Measurements from ENCODE around the gene UTP14C. TPM values are rescaled to one million over a fixed set of nuclear protein-coding genes. Genes with fewer than 3 reads are reported as not detected.

The UTP14C gene
- total and polyA plus RNA-seq, 2 donors (not counting 1 experiment from before 2014, with no cell fraction given): 14.5 to 20.5 TPM

- no peaks in the 10 kb centered on the region for H3K79me2 ChIP-seq (ENCODE audit: control insufficient read depth, insufficient read depth, low read length)
- no peak overlapping the region for H3K4me2 ChIP-seq (ENCODE audit: extremely low read depth, insufficient read depth, low read length)
- no peak for DNase-seq (ENCODE audit: low read depth in 2 of 2)
- H4K20me1 ChIP-seq (ENCODE audit: control insufficient read depth, extremely low read depth, insufficient read depth, low read length): no peaks in the 10 kb centered on the region
- no peaks in the 10 kb centered on the region for H3K36me3 ChIP-seq (ENCODE audit: control insufficient read depth, insufficient read depth, low read length)
- no peaks in the 10 kb centered on the region for H3K9me3 ChIP-seq (ENCODE audit: control insufficient read depth, insufficient read depth, low read depth, low read length)
- peaks cover 21% of the 10 kb centered on the region for H3K27me3 ChIP-seq (ENCODE audit: control insufficient read depth, insufficient read depth, low read length)
- TF ChIP-seq CTCF (conservative IDR thresholded peaks at IDR 0.05 in 1 of 2, IDR thresholded peaks at IDR 0.05 in 1 of 2; ENCODE audit: low read depth in 1 of 2, low read length in 2 of 2) (no peak), EZH2 (IDR thresholded peaks at IDR 0.05; ENCODE audit: low read length, missing control alignments) (no peak)
- H3K9ac ChIP-seq (ENCODE audit: insufficient read depth, low read length): no peak overlapping the region
- H3K27ac ChIP-seq (ENCODE audit: insufficient read depth, low read length): no peak overlapping the region
- H3K4me1 ChIP-seq (ENCODE audit: control insufficient read depth, extremely low read depth, insufficient read depth, low read length): no peaks in the 10 kb centered on the region
- no peak overlapping the region for H3K4me3 ChIP-seq (replicated peaks in 1 of 4; ENCODE audit: control extremely low read depth in 1 of 4, insufficient read depth in 1 of 4, low read depth in 3 of 4, low read length in 4 of 4)
- H2AFZ ChIP-seq (ENCODE audit: low read length): no peak overlapping the region
Observed at GRCh38 chr13:51993713-51994112, 30.8 kb upstream of the UTP14C start.

GRCh38 chr13:51995677-51996551 lies 28.6 kb upstream of the UTP14C start:
- Histone ChIP-seq H3K79me2 (ENCODE audit: control insufficient read depth, insufficient read depth, low read length) (no peaks in the 10 kb centered on the region), H4K20me1 (ENCODE audit: control insufficient read depth, extremely low read depth, insufficient read depth, low read length) (no peaks in the 10 kb centered on the region), H3K36me3 (ENCODE audit: control insufficient read depth, insufficient read depth, low read length) (no peaks in the 10 kb centered on the region), H3K27ac (ENCODE audit: insufficient read depth, low read length) (no peak overlapping the region), H2AFZ (ENCODE audit: low read length) (no peak overlapping the region), H3K4me2 (ENCODE audit: extremely low read depth, insufficient read depth, low read length) (no peak overlapping the region), H3K4me3 (replicated peaks in 1 of 4; ENCODE audit: control extremely low read depth in 1 of 4, insufficient read depth in 1 of 4, low read depth in 3 of 4, low read length in 4 of 4) (no peak overlapping the region), H3K9ac (ENCODE audit: insufficient read depth, low read length) (no peak overlapping the region), H3K4me1 (ENCODE audit: control insufficient read depth, extremely low read depth, insufficient read depth, low read length) (no peaks in the 10 kb centered on the region), H3K27me3 (ENCODE audit: control insufficient read depth, insufficient read depth, low read length) (peaks cover 28% of the 10 kb centered on the region), H3K9me3 (ENCODE audit: control insufficient read depth, insufficient read depth, low read depth, low read length) (no peaks in the 10 kb centered on the region)
- peak; percentile 19 to 35 for DNase-seq (ENCODE audit: low read depth in 2 of 2)
- TF ChIP-seq EZH2 (IDR thresholded peaks at IDR 0.05; ENCODE audit: low read length, missing control alignments): no peak
- no peak for TF ChIP-seq CTCF (conservative IDR thresholded peaks at IDR 0.05 in 1 of 2, IDR thresholded peaks at IDR 0.05 in 1 of 2; ENCODE audit: low read depth in 1 of 2, low read length in 2 of 2)

GRCh38 chr13:51996641-51997040 lies 27.9 kb upstream of the UTP14C start:
- Histone ChIP-seq H3K4me2 (ENCODE audit: extremely low read depth, insufficient read depth, low read length) (no peak overlapping the region), H3K9me3 (ENCODE audit: control insufficient read depth, insufficient read depth, low read depth, low read length) (no peaks in the 10 kb centered on the region), H3K79me2 (ENCODE audit: control insufficient read depth, insufficient read depth, low read length) (no peaks in the 10 kb centered on the region), H3K4me3 (replicated peaks in 1 of 4; ENCODE audit: control extremely low read depth in 1 of 4, insufficient read depth in 1 of 4, low read depth in 3 of 4, low read length in 4 of 4) (no peak overlapping the region), H3K27me3 (ENCODE audit: control insufficient read depth, insufficient read depth, low read length) (peaks cover 28% of the 10 kb centered on the region), H4K20me1 (ENCODE audit: control insufficient read depth, extremely low read depth, insufficient read depth, low read length) (no peaks in the 10 kb centered on the region), H2AFZ (ENCODE audit: low read length) (no peak overlapping the region), H3K9ac (ENCODE audit: insufficient read depth, low read length) (no peak overlapping the region), H3K4me1 (ENCODE audit: control insufficient read depth, extremely low read depth, insufficient read depth, low read length) (no peaks in the 10 kb centered on the region), H3K36me3 (ENCODE audit: control insufficient read depth, insufficient read depth, low read length) (no peaks in the 10 kb centered on the region), H3K27ac (ENCODE audit: insufficient read depth, low read length) (no peak overlapping the region)
- no peak for DNase-seq (ENCODE audit: low read depth in 2 of 2)
- TF ChIP-seq CTCF (conservative IDR thresholded peaks at IDR 0.05 in 1 of 2, IDR thresholded peaks at IDR 0.05 in 1 of 2; ENCODE audit: low read depth in 1 of 2, low read length in 2 of 2) (no peak), EZH2 (IDR thresholded peaks at IDR 0.05; ENCODE audit: low read length, missing control alignments) (no peak)

Data from fibroblast of lung (primary cell).